Stomach (tissue), 4 donors: Measurements from ENCODE around the gene HSPH1.

Source experiments
- CTCF ChIP-seq, 7 experiments: fragments of 450-650 bp in 4 of 7; fragments of 200-600 bp in 3 of 7; sonication (generic) in 3 of 7; IDR thresholded peaks; one replicate each; pipeline ENCODE4 v1.5.1; 2016 to 2019; ENCODE audit warnings: antibody characterized with exemption in 7 of 7, control low read depth in 2 of 7, mild to moderate bottlenecking in 1 of 7
- EP300 ChIP-seq: sonication (generic); formaldehyde crosslinking; IDR thresholded peaks from one replicate; pipeline ENCODE4 v1.6.1; 2017; ENCODE audit warnings: antibody characterized with exemption
- POLR2A ChIP-seq, 4 donors: fragments of 450-650 bp; IDR thresholded peaks; one replicate each; pipeline ENCODE4 v1.6.1; 2016; ENCODE audit warnings: antibody characterized with exemption in 4 of 4, control low read depth in 2 of 4, mild to moderate bottlenecking in 1 of 4, moderate library complexity in 1 of 4
- POLR2AphosphoS5 ChIP-seq, 3 donors: sonication (generic); formaldehyde crosslinking; IDR thresholded peaks; one replicate each; pipeline ENCODE4 v1.6.1; 2016; ENCODE audit warnings: antibody characterized with exemption in 3 of 3

DNA sequence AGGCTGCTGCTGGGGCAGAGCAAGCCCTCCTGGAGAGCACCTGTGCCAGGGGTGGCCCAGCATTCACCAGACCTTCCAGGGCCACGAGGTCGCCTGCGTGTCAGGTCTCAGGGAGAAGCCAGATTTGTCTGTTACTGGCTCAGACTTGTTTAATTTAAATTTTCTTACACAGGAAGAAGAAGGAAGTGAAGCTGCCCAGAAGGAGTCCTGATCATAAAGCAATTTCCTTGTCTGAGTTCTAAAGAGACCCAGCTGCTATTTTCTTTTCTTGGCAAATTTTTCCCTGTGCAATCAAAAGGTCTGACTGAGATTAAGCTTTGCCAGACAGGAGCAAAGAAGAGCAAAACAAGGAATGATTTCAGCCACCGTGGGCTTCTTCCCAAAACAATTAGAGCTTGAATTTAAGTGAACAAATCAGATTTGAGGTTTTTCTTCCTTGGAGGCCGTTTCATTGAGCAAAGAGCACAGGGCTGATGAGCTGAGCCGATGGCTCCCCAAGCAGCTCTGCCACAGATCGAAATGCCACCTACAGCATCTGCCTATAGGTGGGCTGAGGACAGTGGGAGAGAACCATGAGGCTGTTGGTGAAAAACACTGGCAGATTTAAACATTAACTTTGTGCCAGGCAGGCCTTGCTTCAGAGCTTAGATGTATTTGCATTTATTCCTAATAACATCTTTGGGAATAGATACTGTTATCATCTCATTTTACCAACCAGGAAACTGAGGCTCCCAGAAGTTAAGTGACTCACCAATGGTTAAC, 40.1 kb downstream of the HSPH1 start:
- TF ChIP-seq CTCF (IDR thresholded peaks at IDR 0.05): no peak
- no peak for TF ChIP-seq POLR2A (IDR thresholded peaks at IDR 0.05)
- no peak for TF ChIP-seq EP300
- TF ChIP-seq POLR2AphosphoS5 (IDR thresholded peaks at IDR 0.05): no peak
